Heart right ventricle (tissue), 16 donors: ENCODE results near the gene TMEM115. TPM values are rescaled to one million over a fixed set of nuclear protein-coding genes. Genes with fewer than 3 reads are reported as not detected.

Experiments used
- ATAC-seq, 8 donors: fragments of 200-7000 bp; cut with Tn5 transposase; one replicate each; pipeline ENCODE4 v1.9.1; 2020; ENCODE audit warnings: mild to moderate bottlenecking in 8 of 8, moderate library complexity in 8 of 8, moderate number of reproducible peaks in 1 of 8
- DNase-seq, 2 donors: peaks; one replicate each; pipeline ENCODE4 v3.0.0-alpha.2; 2020
- H3K27ac ChIP-seq, 10 donors: fragments of 200-600 bp; sonication (generic) in 2 of 10; one replicate each; pipeline versions ENCODE4 v1.5.0 to v1.8.0; 2020 to 2022; ENCODE audit warnings: mild to moderate bottlenecking in 3 of 10
- H3K27me3 ChIP-seq, 7 donors: fragments of 200-600 bp; one replicate each; pipeline ENCODE4 v1.8.0; 2021 to 2022; ENCODE audit warnings: mild to moderate bottlenecking in 2 of 7
- H3K36me3 ChIP-seq, 9 donors: fragments of 200-600 bp; sonication (generic) in 1 of 9; one replicate each; pipeline versions ENCODE4 v1.5.0 to v1.8.0; 2020 to 2022; ENCODE audit warnings: mild to moderate bottlenecking in 2 of 9
- H3K4me1 ChIP-seq, 9 donors: fragments of 200-600 bp; sonication (generic) in 1 of 9; one replicate each; pipeline versions ENCODE4 v1.5.0 to v1.8.0; 2020 to 2022; ENCODE audit warnings: mild to moderate bottlenecking in 4 of 9
- H3K4me3 ChIP-seq, 10 donors: fragments of 200-600 bp; sonication (generic) in 2 of 10; one replicate each; pipeline versions ENCODE4 v1.5.0 to v1.8.0; 2020 to 2022; ENCODE audit warnings: mild to moderate bottlenecking in 7 of 10, moderate library complexity in 2 of 10
- H3K9me3 ChIP-seq, 11 donors: fragments of 200-600 bp in 10 of 11; sonication (generic) in 2 of 11; one replicate each; pipeline versions ENCODE4 v1.5.0 to v1.8.0; 2013 to 2022; ENCODE audit warnings: mild to moderate bottlenecking in 2 of 11, control low read depth in 1 of 11, moderate library complexity in 1 of 11
- CTCF ChIP-seq, 9 donors: fragments of 200-600 bp; sonication (generic) in 2 of 9; IDR thresholded peaks; one replicate each; pipeline versions ENCODE4 v1.5.0 to v1.8.0; 2021 to 2022; ENCODE audit warnings: antibody characterized with exemption in 9 of 9, mild to moderate bottlenecking in 5 of 9, moderate library complexity in 1 of 9
- WGBS, 2 donors: extraction: QIAGEN DNeasy Blood & Tissue Kit; methylation state at CpG; one replicate each; pipeline ENCODE4 v1.1.7; 2013; ENCODE audit warnings: inconsistent platforms in 1 of 2; 5-methylcytosine and 5-hydroxymethylcytosine counted together
- intact Hi-C, 10 donors: fragments of 100-400 bp; cut with DNase I; formaldehyde crosslinking; loops; one replicate each; pipeline versions ENCODE4 v1.11.1 to v1.14.2; 2022
- polyA plus RNA-seq, 2 donors: library from polyadenylated mRNA; stranded (reverse); fragments of 200-250 nt; gene quantifications; one replicate each; pipeline ENCODE4 v1.2.3, GENCODE V29; 2013
- total RNA-seq, 10 donors: library from RNA; stranded (reverse); fragmentation: NEBNext Ultra II Directional in 3 of 10; extraction: Animal tissue kit (Norgen Biotek cat#: 25700) in 3 of 10; gene quantifications; one replicate each; pipeline versions ENCODE4 v1.2.1 to v1.2.4, GENCODE V29; 2021 to 2023
- donor health status: Arrhythmogenic right ventricular cardiomyopathy.
- donor health status: ischemic (EF 13 %, LVEDD 7.1; RV severe dilation, severe dysfunction).
- donor health status: healthy with polysubstance abuse.
- donor health status: DM: no; HTN: yes; CAD: no.
- donor health status: DM: no; HTN: no; CAD: no.
- donor health status: ischemic (EF 25% LVEDD 6.9; RV normal size, moderate dysfunction).
- donor health status: ischemic (EF 25% LVEDD 5.7; RV mildly dilated, moderate dysfunction).
- donor health status: healthy.
- donor health status: DM: yes; HTN: yes; CAD: no.
- donor health status: Ischemic cardiomyopathy.
- donor health status: ischemic (EF 35%, LVEDD 5.7; RV mildly dilated, moderate dysfunction).
- donor health status: nonischemic (EF 11% LVEDD 7.7; RV severe dilation, severe dysfunction).
- donor health status: DM: yes; HTN: yes; CAD: no.
- donor health status: PGD.
- donor health status: ischemic (EF 29% LVEDD 5.4; RV normal size, mild dysfunction).
- donor health status: nonischemic (EF 23%, LVEDD 6.1; RV moderate dilation, normal function).

Gene TMEM115
- total and polyA plus RNA-seq, 12 donors: 18.1 to 47.6 (median 24.2) TPM

- 0% methylated on average over 79 of the region's 79 CpGs for WGBS, 2 donors
- H3K27me3 ChIP-seq: no peaks in the 10 kb centered on the region
- H3K9me3 ChIP-seq: no peaks in the 10 kb centered on the region
- DNase-seq (peak; percentile 100), ATAC-seq (peak; percentile 83 to 92 (median 86))
- H3K4me1 ChIP-seq: peaks cover 15 to 87% (median 76%) of the 10 kb centered on the region in 9 donors
- H3K27ac ChIP-seq: peak overlapping the region; percentile 88 to 100 (median 97)
- intact Hi-C loops: loop anchor here in 1 of 10 donors (5.0 kb wide), 1 partner anchor 35 kb away; the partner anchor contains the start of gene HYAL1
- peaks cover 0 to 23% (median 4%) of the 10 kb centered on the region in 9 donors for H3K36me3 ChIP-seq
- no peak for TF ChIP-seq CTCF (IDR thresholded peaks at IDR 0.05)
- peak overlapping the region; percentile 61 to 99 (median 78) for H3K4me3 ChIP-seq
Measured at GRCh38 chr3:50337175-50337861, 22.0 kb downstream of the TMEM115 start.

- Histone ChIP-seq H3K27ac (peak overlapping the region; percentile 88 to 100 (median 97)), H3K4me3 (peak overlapping the region; percentile 61 to 99 (median 78)), H3K9me3 (no peaks in the 10 kb centered on the region), H3K27me3 (no peaks in the 10 kb centered on the region), H3K36me3 (peaks cover 0 to 30% (median 11%) of the 10 kb centered on the region in 9 donors), H3K4me1 (peaks cover 15 to 88% (median 79%) of the 10 kb centered on the region in 9 donors)
- intact Hi-C loops: loop anchor here in 1 of 10 donors (5.0 kb wide), 1 partner anchor 34 kb away; the partner anchor contains the start of gene HYAL1
- WGBS, 2 donors: 0 to 2% methylated on average over 31 of the region's 31 CpGs
- TF ChIP-seq CTCF (IDR thresholded peaks at IDR 0.05): no peak
- DNase-seq (no peak), ATAC-seq (peak in 5 of 8 donors; percentile 1 to 16 (median 4))
Measured at GRCh38 chr3:50336452-50337174, 22.7 kb downstream of the TMEM115 start.

GRCh38 chr3:50334339-50335075 is 24.8 kb downstream of the TMEM115 start:
- peak in 1 of 8 donors; percentile 1 for ATAC-seq
- peaks cover 8 to 51% (median 32%) of the 10 kb centered on the region in 9 donors for H3K36me3 ChIP-seq
- no peaks in the 10 kb centered on the region for H3K27me3 ChIP-seq
- TF ChIP-seq CTCF (IDR thresholded peaks at IDR 0.05): no peak
- 38 to 48% methylated on average over 5 of the region's 5 CpGs for WGBS, 2 donors
- no peak for DNase-seq
- no peaks in the 10 kb centered on the region for H3K9me3 ChIP-seq
- peaks cover 13 to 67% (median 63%) of the 10 kb centered on the region in 9 donors for H3K4me1 ChIP-seq
- intact Hi-C loops: loop anchor here in 1 of 10 donors (5.0 kb wide), 1 partner anchor 32 kb away; the partner anchor contains the start of gene HYAL1
- peak overlapping the region in 9 of 10 donors; percentile 10 to 99 (median 82) for H3K4me3 ChIP-seq
- H3K27ac ChIP-seq: peak overlapping the region; percentile 88 to 100 (median 97)
